OCI-LY1 (cell line): ENCODE data around the gene FBXW8.

Experiments
- H2AFZ ChIP-seq: fragments of 200-600 bp; sonication (generic), shearing (Covaris generic); 2 replicates; pipeline ENCODE4 v1.6.0; 2014; ENCODE audit warnings: antibody characterized with exemption, mild to moderate bottlenecking, low read length
- H3F3A ChIP-seq: fragments of 200-600 bp; sonication (generic), shearing (Covaris generic); 2 replicates; pipeline ENCODE4 v1.6.0; 2014; ENCODE audit warnings: mild to moderate bottlenecking, antibody characterized with exemption, low read length, moderate library complexity; ENCODE audit not compliant: insufficient read depth
- H3K27ac ChIP-seq: fragments of 200-600 bp; sonication (generic); 2 replicates; pipeline ENCODE4 v1.5.1; 2014; ENCODE audit warnings: low read length, mixed run types, mild to moderate bottlenecking, low read depth; ENCODE audit not compliant: poor library complexity, severe bottlenecking
- H3K27me3 ChIP-seq: fragments of 200-600 bp; sonication (generic); 2 replicates; pipeline ENCODE4 v1.6.0; 2014; ENCODE audit warnings: antibody characterized with exemption, mild to moderate bottlenecking, low read length, moderate library complexity; ENCODE audit not compliant: insufficient read depth
- H3K36me3 ChIP-seq: fragments of 200-600 bp; sonication (generic); 2 replicates; pipeline ENCODE4 v1.6.1; 2014; ENCODE audit warnings: mild to moderate bottlenecking, antibody characterized with exemption, low read length, moderate library complexity, mixed read lengths; ENCODE audit not compliant: insufficient read depth
- H3K4me1 ChIP-seq: fragments of 200-600 bp; sonication (generic); 2 replicates; pipeline ENCODE4 v1.5.1; 2014; ENCODE audit warnings: mild to moderate bottlenecking, low read length, moderate library complexity; ENCODE audit not compliant: insufficient read depth, severe bottlenecking
- H3K4me2 ChIP-seq: fragments of 200-600 bp; sonication (generic), shearing (Covaris generic); 2 replicates; pipeline ENCODE4 v1.6.1; 2014; ENCODE audit warnings: low read length
- H3K4me3 ChIP-seq: fragments of 200-600 bp; sonication (generic); 2 replicates; pipeline ENCODE4 v1.5.1; 2014; ENCODE audit warnings: low read length, low read depth, mild to moderate bottlenecking, mixed read lengths; ENCODE audit not compliant: poor library complexity, severe bottlenecking
- H3K79me2 ChIP-seq: fragments of 200-600 bp; shearing (Covaris generic); 2 replicates; pipeline ENCODE4 v1.6.1; 2016; ENCODE audit warnings: mixed run types, low read length, mixed read lengths; ENCODE audit not compliant: insufficient read depth
- H3K9ac ChIP-seq: fragments of 200-600 bp; sonication (generic), shearing (Covaris generic); 2 replicates; pipeline ENCODE4 v1.6.1; 2014; ENCODE audit warnings: mild to moderate bottlenecking, low read length, mixed read lengths
- H3K9me2 ChIP-seq: fragments of 200-600 bp; sonication (generic), shearing (Covaris generic); 2 replicates; pipeline ENCODE4 v1.6.1; 2014; ENCODE audit warnings: low read depth, mild to moderate bottlenecking, low read length, mixed read lengths
- H3K9me3 ChIP-seq: fragments of 200-600 bp; shearing (Covaris generic); 2 replicates; pipeline ENCODE4 v1.6.1; 2014; ENCODE audit warnings: low read length, mixed read lengths
- H4K20me1 ChIP-seq: fragments of 200-600 bp; sonication (generic), shearing (Covaris generic); 2 replicates; pipeline ENCODE4 v1.6.0; 2016; ENCODE audit warnings: mild to moderate bottlenecking, low read length; ENCODE audit not compliant: insufficient read depth
- CTCF ChIP-seq: fragments of 200-600 bp; sonication (generic), shearing (Covaris generic); IDR thresholded peaks from 2 replicates; pipeline ENCODE4 v1.5.1; 2017; ENCODE audit warnings: mild to moderate bottlenecking, antibody characterized with exemption, low read length, moderate library complexity, mixed read lengths
- EZH2 ChIP-seq: fragments of 200-600 bp; sonication (generic), shearing (Covaris generic); IDR thresholded peaks from 2 replicates; pipeline ENCODE4 v1.8.0; 2017; ENCODE audit warnings: borderline replicate concordance, mixed run types, mild to moderate bottlenecking, antibody characterized with exemption, low read length, moderate library complexity, mixed read lengths

FBXW8 gene

GRCh38 chr12:117018276-117018675 is 107.5 kb downstream of the FBXW8 start:
- Histone ChIP-seq H3K27me3 (no peaks in the 10 kb centered on the region), H3K9ac (no peak overlapping the region), H3K36me3 (peaks cover 28% of the 10 kb centered on the region), H3K9me3 (peaks cover 6% of the 10 kb centered on the region; the same call in 1 of the 2 replicates), H3K4me1 (no peaks in the 10 kb centered on the region), H3K79me2 (no peaks in the 10 kb centered on the region), H4K20me1 (no peaks in the 10 kb centered on the region), H3K9me2 (no peaks in the 10 kb centered on the region), H3K4me3 (no peak overlapping the region), H2AFZ (no peak overlapping the region), H3K27ac (no peak overlapping the region), H3K4me2 (no peak overlapping the region), H3F3A (no peaks in the 10 kb centered on the region)
- TF ChIP-seq EZH2 (no peak), CTCF (no peak)

GRCh38 chr12:117018685-117019084 is 107.9 kb downstream of the FBXW8 start:
- H3F3A ChIP-seq, result no peaks in the 10 kb centered on the region
- no peak overlapping the region for H3K9ac ChIP-seq
- no peak overlapping the region for H3K4me3 ChIP-seq

DNA sequence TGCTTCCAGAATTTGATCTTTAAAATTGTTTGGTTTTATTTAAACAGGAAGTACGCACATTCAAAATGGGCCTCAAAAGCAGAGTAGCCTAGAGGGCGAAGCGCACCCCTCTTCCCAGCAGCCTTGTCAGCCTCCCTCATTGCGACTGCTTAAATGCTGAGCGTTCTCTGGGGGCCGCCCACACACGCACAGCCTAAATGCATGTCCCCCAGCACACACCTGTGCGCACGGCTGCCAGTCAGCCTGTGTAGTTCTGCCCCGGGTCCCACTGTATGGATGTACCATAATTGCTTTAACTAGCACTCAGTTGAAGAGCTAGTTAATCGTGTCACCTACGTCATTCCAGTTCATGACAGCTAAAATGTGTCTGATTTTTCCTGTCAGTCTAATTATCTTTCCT is 109.1 kb downstream of the FBXW8 start:
- no peaks in the 10 kb centered on the region for H3K79me2 ChIP-seq
- H3K4me3 ChIP-seq, result no peak overlapping the region
- no peak overlapping the region for H3K27ac ChIP-seq
- no peaks in the 10 kb centered on the region for H3K9me3 ChIP-seq
- no peak overlapping the region for H3K4me2 ChIP-seq
- no peaks in the 10 kb centered on the region for H3K9me2 ChIP-seq
- H3K36me3 ChIP-seq, result peaks cover 26% of the 10 kb centered on the region
- H3K4me1 ChIP-seq, result no peaks in the 10 kb centered on the region
- TF ChIP-seq EZH2 (no peak), CTCF (no peak)
- no peaks in the 10 kb centered on the region for H3F3A ChIP-seq
- H4K20me1 ChIP-seq, result no peaks in the 10 kb centered on the region
- H3K27me3 ChIP-seq, result no peaks in the 10 kb centered on the region
- H3K9ac ChIP-seq, result no peak overlapping the region
- H2AFZ ChIP-seq, result no peak overlapping the region

More at GRCh38 chr12:117018685-117019084, 107.9 kb downstream of the FBXW8 start:
- no peaks in the 10 kb centered on the region for H3K9me2 ChIP-seq
- TF ChIP-seq EZH2 (no peak), CTCF (no peak)
- no peaks in the 10 kb centered on the region for H3K79me2 ChIP-seq
- H4K20me1 ChIP-seq, result no peaks in the 10 kb centered on the region
- H3K36me3 ChIP-seq, result peaks cover 26% of the 10 kb centered on the region
- no peaks in the 10 kb centered on the region for H3K4me1 ChIP-seq
- H3K27ac ChIP-seq, result no peak overlapping the region
- peaks cover 6% of the 10 kb centered on the region; the same call in 1 of the 2 replicates for H3K9me3 ChIP-seq
- no peaks in the 10 kb centered on the region for H3K27me3 ChIP-seq
- H3K4me2 ChIP-seq, result no peak overlapping the region
- no peak overlapping the region for H2AFZ ChIP-seq
